Activated CD4-positive, alpha-beta T cell treated with anti-CD3 and anti-CD28 coated beads for 48 hours (primary cell): ENCODE measurements around the gene PKP1.
"Not testable (repeated sequence)": the region's sequence is repeated elsewhere in the genome, so short reads cannot be mapped to it uniquely, and the experiment has no call there.

Source experiments
- DNase-seq: peaks from one replicate; pipeline ENCODE4 v3.0.0-alpha.2; 2020

PKP1 gene

GRCh38 chr1:201282931-201283829 lies at the start of gene PKP1:
TSS of gene PKP1 (plus strand) at chr1:201283506. CDS start at chr1:201283703, 197 bp downstream.
- peak; percentile 47 for DNase-seq

DNA sequence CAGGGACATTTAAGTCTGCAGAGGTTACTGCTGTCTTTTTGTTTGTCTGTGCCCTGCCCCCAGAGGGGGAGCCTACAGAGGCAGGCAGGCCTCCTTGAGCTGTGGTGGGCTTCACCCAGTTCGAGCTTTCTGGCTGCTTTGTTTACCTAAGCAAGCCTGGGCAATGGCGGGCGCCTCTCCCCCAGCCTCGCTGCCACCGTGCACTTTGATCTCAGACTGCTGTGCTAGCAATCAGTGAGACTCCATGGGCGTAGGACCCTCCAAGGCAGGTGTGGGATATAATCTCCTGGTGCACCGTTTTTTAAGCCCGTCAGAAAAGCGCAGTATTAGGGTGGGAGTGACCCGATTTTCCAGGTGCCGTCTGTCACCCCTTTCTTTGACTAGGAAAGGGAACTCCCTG lies 43.7 kb upstream of the PKP1 start:
- DNase-seq = not testable (repeated sequence)

GRCh38 chr1:201240171-201240570 lies 43.1 kb upstream of the PKP1 start:
- no peak for DNase-seq

GRCh38 chr1:201241736-201242135 lies 41.6 kb upstream of the PKP1 start:
- DNase-seq = no peak

DNA sequence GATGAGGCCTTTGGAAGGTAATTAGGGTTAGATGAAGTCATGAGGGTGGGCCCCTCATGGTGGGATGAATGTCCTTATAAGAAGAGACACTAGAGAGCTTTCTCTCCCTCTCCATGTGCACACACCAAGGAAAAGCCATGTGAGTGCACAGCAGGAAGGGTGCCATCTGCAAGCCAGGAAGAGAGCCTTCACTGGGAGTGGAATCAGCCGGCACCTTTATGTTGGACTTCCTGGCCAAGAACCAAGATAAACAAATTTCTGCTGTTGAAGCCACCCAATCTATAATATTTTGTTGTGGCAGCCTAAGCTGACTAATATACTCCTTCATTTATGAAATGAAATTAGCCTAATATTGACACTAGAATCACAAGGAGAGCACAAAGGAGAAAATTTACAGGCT lies 38.2 kb upstream of the PKP1 start:
- no peak for DNase-seq

GRCh38 chr1:201248721-201249559 lies 34.4 kb upstream of the PKP1 start:
- no peak for DNase-seq

DNA sequence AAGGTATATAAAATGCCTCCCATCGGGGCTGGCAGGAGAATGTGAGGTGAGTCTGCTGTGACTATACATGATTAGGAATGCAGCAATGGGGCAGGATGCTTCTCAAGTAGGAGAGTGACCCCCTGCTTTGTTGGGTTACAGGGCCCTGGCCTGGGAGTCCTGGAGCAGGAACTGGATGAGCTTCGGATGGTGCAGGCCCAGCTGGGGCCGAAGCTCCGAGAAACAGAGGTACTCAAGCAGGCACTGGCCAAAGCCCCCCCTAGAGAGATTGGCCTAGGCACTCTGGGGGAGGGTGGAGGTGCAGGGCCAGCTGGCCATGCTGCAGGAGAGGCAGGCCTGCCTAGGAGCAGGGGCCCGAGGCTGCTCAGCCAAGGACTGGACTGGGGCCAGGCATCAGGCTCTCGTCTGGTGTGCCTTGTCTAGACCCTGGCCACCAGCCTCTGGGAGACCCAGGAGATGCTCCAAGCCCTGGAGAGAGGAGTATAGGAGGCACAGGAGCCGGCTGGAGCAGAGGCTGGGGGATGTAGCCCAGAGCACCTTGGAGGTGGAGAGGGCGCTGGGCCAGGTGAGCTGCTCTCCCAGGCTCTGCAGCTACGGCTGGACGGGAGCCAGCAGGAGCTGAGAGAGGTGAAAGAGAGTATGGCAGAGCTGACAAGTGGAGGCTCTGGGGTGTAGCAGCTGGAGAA lies 32.8 kb upstream of the PKP1 start:
- no peak for DNase-seq

GRCh38 chr1:201251411-201251810 lies 31.9 kb upstream of the PKP1 start:
- no peak for DNase-seq

GRCh38 chr1:201251851-201252430 lies 31.4 kb upstream of the PKP1 start:
- DNase-seq = no peak

DNA sequence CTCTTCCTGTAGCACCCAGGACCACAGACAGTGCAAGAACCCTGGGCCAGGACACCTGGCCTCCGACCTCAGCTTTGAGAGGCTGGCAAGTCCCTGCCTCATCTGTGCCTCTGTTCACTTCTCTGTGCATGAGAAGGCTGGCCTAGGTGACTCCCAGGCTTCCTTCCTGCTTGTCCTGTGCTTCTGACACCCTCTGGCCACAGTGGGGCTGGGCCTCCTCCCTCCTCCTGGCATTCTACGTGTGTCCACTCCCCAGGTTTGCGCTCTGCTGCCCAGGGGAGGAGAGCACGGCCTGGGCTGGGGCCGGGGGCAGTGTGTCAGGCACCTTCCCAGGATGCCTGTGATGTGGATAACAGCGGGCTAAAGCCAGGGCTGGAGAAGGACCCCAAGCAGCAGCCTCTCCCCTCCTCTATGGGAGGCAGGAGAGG lies 30.3 kb upstream of the PKP1 start:
- no peak for DNase-seq

GRCh38 chr1:201253411-201253810 lies 29.9 kb upstream of the PKP1 start:
- no peak for DNase-seq

DNA sequence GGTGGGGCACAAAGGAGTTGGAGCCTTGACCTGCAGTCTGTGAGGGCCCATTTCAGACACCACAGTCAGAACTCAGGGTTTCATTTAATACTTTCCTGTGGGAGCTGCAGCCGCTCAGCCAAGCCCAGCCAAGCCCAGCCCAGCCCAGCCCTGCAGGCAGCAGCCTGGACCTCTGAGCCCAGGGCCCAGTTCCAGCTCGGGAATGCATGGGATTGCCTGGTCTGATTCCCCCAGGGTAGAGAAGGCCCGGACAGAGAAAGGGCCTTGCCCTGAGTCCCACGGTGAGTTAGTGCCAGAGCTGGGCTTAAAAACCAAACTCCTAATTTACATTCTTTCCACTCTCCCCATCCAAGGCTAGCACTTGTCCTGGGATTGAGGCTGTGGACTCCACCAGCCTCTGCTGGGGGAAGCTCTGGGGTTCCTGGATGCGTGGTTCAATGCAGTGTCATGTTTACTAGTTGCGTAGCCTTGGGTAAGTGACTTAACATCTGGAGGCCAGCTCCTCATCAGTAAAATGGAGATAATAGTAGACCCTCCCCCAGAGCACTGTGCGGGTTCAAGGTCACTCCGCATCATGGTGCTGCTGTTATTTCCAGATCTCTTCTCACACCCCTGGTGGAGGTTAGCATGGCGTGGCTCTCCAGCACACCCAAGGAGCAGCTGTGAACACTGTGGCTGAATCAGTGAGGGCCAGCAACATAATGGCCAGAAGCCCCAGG lies 29.2 kb upstream of the PKP1 start:
- DNase-seq = no peak

DNA sequence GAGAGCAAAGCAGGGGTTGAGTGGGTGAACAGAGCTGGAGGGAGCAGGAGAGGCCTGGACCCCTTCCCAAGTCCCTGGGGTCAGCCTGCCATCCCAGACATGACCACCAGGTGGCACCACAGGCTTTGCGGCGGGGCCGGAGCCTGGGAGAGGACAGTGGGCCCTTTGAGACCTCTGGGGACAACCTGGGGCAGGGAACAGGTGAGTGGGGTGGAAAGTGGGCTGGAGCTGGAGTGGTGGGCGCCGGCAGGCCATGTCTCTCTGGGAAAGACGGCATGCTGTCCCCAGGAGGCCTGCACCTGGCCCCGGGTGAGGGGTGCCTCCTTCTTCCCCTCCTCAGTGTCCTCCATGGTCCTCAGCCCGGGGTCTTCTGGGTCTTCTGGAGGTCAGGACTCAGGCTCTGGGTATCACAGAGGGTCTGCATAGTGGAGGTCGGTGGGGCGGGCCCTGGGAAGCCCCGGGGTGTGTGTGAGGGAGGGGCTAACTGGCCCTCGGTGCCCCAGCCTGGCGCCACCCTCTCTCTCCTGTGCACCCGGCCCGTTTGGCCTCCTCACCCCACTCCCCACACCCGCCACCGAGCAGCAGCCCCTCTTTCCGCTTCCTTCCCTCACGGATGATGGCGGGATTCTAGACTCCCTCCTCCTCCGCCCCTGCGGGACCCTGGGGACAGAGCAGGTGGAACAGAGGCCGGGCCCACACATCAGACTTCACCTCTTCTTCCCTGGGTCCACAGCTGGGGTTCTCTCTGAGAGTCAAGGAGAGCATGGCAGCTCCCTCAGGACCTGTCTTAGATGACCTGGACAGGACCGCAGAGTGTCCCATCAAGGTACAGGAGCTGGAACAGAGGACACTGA lies 28.5 kb upstream of the PKP1 start:
- DNase-seq = peak; percentile 80

- DNase-seq = no peak
These were observed 27.6 kb upstream of the PKP1 start for GRCh38 chr1:201255479-201256362.

- DNase-seq = not testable (repeated sequence)
These were observed 25.2 kb upstream of the PKP1 start for GRCh38 chr1:201258132-201258531.

DNA sequence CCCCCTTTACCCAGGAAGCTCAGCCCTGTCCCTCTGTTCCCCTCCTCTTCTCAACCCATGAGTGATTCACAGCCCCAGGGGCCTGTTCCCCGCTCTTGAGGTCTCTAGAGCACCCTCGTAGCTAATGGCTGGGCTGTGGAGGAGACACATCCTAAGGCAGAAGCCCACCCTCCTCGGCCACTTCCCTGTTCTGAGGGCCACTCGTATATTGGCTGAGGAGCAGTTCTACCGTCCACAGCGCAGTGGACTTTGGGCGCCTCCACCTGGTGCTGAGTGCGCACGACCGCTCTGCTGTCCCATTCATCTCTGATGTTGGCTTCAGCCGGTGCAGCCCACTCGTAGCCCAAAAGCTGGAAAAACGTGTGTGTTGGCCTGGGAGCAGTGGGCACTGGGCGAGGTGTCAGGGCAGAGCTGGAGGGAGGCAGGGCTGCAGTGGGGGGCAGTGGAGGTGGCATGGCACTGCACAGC lies 24.5 kb upstream of the PKP1 start:
- DNase-seq = no peak

- DNase-seq = no peak
These were observed 23.6 kb upstream of the PKP1 start for GRCh38 chr1:201259476-201260235.

GRCh38 chr1:201260236-201260590 lies 23.1 kb upstream of the PKP1 start:
- DNase-seq = no peak

DNA sequence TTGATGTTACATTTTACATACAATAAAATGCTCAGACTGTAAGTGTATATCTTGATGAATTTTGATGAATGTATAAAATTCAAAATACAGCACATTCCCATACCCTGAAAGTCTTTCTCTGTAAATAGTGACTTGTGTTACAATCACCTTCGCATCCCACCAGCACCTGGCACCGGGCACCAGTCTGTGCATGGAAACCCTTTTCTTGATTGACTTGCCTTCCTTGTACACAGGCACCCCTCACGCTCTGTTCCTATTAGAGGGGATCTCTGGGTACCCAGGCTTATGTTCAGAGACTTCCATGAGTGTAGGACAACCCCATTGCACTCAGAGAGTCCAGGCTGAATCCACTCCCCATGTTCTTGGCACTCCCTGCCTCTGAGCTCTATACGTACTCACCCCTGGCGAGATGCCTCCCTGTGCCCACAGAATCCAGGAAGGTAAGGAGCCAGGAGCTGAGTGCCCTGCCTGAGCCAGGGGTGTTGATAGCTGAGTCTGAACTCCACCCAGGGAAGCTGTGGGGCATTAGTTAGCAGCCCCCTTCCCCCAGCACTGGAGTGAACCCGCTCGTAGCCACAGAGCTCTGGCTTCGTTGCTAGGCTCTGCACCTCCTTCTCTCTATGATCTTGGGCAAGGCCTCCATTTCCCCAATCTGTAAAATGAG lies 22.5 kb upstream of the PKP1 start:
- no peak for DNase-seq
